ENCODE data around the gene ITGA4.

The ITGA4 gene

GRCh38 chr2:181457121-181457740, at the start of gene ITGA4:
Gene ITGA4 (plus strand): TSS chr2:181457386. CDS start chr2:181457655, 269 bp downstream.
- TF ChIP-seq Cebpa-rat (IDR thresholded peaks at IDR 0.05): no peak
- Histone ChIP-seq H3K4me3 (peak within 1 kb of the TSS; percentile 82), H3K4me2 (peak within 1 kb of the TSS; percentile 95), H3K9ac (peak within 1 kb of the TSS; percentile 99), H3K36me3 (peaks cover 11% of the 10 kb centered on the region; the same call in 1 of the 2 replicates), H3K27me3 (no peaks in the 10 kb centered on the region), H4K20me1 (peaks cover 16% of the 10 kb centered on the region), H3K9me3 (no peaks in the 10 kb centered on the region), H3K27ac (peak within 1 kb of the TSS; percentile 99), H3K4me1 (peaks cover 38% of the 10 kb centered on the region)

DNA sequence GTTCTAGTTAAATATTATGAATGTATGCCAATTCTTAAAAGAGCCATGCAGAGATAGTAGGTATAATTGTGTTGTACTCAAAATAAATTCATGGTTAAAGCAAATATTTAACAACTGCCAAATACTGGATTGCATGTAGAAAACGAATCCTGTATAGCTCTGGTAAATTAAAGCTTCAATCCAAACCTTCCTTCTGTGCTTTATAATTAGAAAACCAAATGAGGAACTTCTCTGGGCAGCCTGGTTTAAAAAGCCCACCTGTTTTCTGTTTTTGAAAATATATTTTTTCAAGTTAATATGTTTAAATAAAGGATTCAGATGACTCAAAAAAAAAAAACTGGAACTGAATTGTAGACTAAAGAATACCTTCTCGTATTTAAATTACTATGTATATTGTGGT, 48.3 kb upstream of the ITGA4 start:
- Histone ChIP-seq H3K9me3 (peaks cover 25% of the 10 kb centered on the region), H3K27me3 (no peaks in the 10 kb centered on the region), H3K36me3 (no peaks in the 10 kb centered on the region; the same call in 1 of the 2 replicates), H3K4me3 (no peak overlapping the region), H4K20me1 (no peaks in the 10 kb centered on the region), H3K27ac (peak overlapping the region; percentile 96), H3K4me2 (peak overlapping the region; percentile 81), H3K9ac (no peak overlapping the region), H3K4me1 (peaks cover 76% of the 10 kb centered on the region)
- no peak for TF ChIP-seq Cebpa-rat (IDR thresholded peaks at IDR 0.05)

DNA sequence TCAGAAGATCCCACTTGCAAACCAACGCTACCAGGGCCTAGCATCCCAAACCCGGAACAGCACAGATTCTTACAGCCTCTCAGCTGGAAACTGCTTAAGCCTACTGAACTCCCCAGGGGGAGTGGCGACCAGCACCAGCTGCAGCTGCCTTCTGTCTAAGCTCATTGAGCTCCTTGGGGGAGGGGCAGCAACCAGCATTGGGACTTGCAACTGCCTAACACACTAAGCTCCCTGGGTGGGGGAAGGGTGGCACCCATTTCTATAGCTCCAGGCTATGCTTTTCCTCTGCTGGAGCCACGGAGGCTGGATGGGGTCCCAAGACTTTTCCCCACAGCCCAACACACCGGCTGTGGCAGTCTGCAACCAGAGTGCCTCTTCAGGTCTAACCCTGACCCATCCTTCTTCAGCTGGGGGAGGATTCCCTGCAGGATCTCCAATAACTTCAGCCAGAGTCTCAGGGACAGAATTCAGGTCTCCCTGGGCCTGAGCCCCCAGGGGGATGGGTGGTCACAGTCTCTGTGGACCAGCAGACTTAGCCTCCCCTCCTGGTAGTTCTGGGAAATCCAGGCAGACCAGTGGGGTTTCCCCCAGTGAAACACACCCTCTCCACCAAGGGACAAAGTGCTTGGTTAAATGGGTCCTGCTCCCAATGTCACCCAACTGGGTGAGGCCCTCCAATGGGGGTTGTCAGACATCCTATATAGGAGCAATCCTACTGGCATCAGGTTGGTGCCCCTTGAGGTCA, 45.9 kb upstream of the ITGA4 start:
- H3K4me3 ChIP-seq: peak overlapping the region; percentile 49; the same call in 1 of the 2 replicates
- peak overlapping the region; percentile 96 for H3K27ac ChIP-seq
- H4K20me1 ChIP-seq: no peaks in the 10 kb centered on the region
- peak overlapping the region; percentile 77 for H3K9ac ChIP-seq
- H3K36me3 ChIP-seq: no peaks in the 10 kb centered on the region; the same call in 1 of the 2 replicates
- peaks cover 44% of the 10 kb centered on the region for H3K9me3 ChIP-seq
- peaks cover 65% of the 10 kb centered on the region for H3K4me1 ChIP-seq
- TF ChIP-seq Cebpa-rat (IDR thresholded peaks at IDR 0.05): no peak
- H3K4me2 ChIP-seq: peak overlapping the region; percentile 81
- H3K27me3 ChIP-seq: no peaks in the 10 kb centered on the region

- no peak for TF ChIP-seq Cebpa-rat (IDR thresholded peaks at IDR 0.05)
- no peak overlapping the region for H3K4me2 ChIP-seq
These were observed 37.9 kb upstream of the ITGA4 start for GRCh38 chr2:181419129-181419855.

DNA sequence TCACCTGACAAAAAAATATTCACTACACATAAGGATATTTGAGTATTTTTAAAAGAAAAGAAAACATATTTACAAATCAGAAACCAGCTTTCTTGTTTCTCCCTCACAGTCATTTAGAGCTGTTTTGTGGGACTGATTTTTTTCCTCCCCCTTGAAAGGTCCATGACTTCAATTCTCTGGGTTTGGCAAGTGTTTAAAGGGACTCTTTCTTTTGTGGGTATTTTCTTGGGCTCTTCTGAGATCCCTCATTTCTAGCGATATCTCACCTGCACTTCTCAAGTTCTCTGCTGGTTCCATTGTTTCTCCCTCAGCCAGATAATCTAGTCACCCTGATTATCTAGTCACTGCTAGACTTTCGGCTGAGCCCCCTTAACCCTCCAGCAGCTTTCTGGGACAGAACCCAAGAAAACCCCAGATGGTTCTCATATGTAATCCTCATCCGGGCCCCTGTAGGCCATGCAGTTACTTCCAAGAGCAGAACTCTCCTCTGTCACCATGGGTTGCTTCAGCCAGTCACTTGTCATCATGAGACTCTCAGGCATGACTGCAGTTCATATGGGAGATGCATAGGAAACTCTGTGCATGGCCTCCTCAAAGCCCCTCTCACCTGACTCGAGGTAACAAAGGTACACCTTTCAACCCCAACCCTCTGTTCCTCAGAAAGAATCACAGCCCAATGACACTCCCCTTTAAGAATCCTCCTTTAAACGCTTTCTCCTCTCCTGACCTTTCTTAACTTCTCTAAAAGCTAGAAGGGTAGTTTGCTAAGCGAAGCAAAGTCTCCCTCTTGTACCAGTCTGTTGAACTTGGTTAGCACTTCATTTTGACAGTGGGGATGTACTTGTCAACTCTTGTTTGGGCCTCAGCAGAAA, 36.7 kb upstream of the ITGA4 start:
- no peaks in the 10 kb centered on the region for H3K27me3 ChIP-seq
- H4K20me1 ChIP-seq: no peaks in the 10 kb centered on the region
- H3K36me3 ChIP-seq: no peaks in the 10 kb centered on the region
- H3K27ac ChIP-seq: no peak overlapping the region; the same call in 1 of the 2 replicates
- no peak overlapping the region for H3K4me2 ChIP-seq
- peaks cover 21% of the 10 kb centered on the region for H3K9me3 ChIP-seq
- TF ChIP-seq Cebpa-rat (IDR thresholded peaks at IDR 0.05): no peak
- no peak overlapping the region for H3K9ac ChIP-seq
- peaks cover 6% of the 10 kb centered on the region for H3K4me1 ChIP-seq
- H3K4me3 ChIP-seq: no peak overlapping the region

More at GRCh38 chr2:181419129-181419855, 37.9 kb upstream of the ITGA4 start:
- Histone ChIP-seq H3K9me3 (peaks cover 27% of the 10 kb centered on the region), H3K9ac (no peak overlapping the region), H3K4me3 (no peak overlapping the region), H3K27ac (no peak overlapping the region), H4K20me1 (no peaks in the 10 kb centered on the region), H3K4me1 (no peaks in the 10 kb centered on the region), H3K36me3 (no peaks in the 10 kb centered on the region), H3K27me3 (no peaks in the 10 kb centered on the region)

DNA sequence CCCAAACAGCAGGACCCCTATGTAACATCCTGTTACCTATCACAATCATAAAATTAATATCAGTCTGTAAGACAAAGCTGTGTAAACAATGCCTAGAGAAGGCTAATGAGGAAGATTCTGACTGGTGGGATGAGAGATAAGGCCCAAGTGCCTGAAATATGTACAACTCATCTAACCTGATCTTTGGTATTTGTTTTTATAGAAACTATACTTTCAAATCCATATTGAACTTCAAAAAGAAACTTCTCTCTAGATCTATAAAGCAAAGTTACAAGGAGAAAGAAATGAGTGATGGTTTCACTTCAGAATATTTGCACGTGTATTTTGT, 36.1 kb upstream of the ITGA4 start:
- no peak overlapping the region for H3K4me3 ChIP-seq
- no peaks in the 10 kb centered on the region for H3K36me3 ChIP-seq
- H3K27me3 ChIP-seq: no peaks in the 10 kb centered on the region
- TF ChIP-seq Cebpa-rat (IDR thresholded peaks at IDR 0.05): no peak
- H3K4me1 ChIP-seq: peaks cover 12% of the 10 kb centered on the region
- H3K9me3 ChIP-seq: peaks cover 21% of the 10 kb centered on the region
- no peak overlapping the region for H3K4me2 ChIP-seq
- no peaks in the 10 kb centered on the region for H4K20me1 ChIP-seq
- no peak overlapping the region for H3K9ac ChIP-seq
- H3K27ac ChIP-seq: no peak overlapping the region

DNA sequence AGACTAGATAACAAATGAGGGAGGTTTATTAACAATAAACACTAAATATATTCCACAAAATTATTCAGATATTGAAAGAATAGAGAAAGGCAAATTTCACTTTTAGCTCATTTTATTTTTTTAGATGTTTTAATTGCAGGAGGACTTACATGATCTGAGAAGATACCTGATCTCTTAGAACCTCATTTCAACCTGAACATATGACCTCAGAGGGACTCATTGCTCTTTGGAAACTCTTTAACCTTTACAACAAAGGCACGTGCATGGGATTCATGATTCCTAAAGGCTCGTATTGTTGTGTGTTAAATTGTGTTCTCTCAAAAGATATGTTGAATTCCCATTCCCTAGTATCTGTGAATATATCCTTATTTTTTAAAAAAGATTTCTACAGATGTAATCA, 35.7 kb upstream of the ITGA4 start:
- H3K4me1 ChIP-seq: peaks cover 14% of the 10 kb centered on the region

GRCh38 chr2:181426672-181427071, 30.5 kb upstream of the ITGA4 start:
- TF ChIP-seq Cebpa-rat (IDR thresholded peaks at IDR 0.05): no peak
- Histone ChIP-seq H3K9ac (no peak overlapping the region), H4K20me1 (no peaks in the 10 kb centered on the region), H3K4me2 (no peak overlapping the region), H3K4me1 (peaks cover 34% of the 10 kb centered on the region), H3K36me3 (no peaks in the 10 kb centered on the region), H3K27me3 (no peaks in the 10 kb centered on the region), H3K27ac (no peak overlapping the region), H3K4me3 (no peak overlapping the region), H3K9me3 (peaks cover 28% of the 10 kb centered on the region)

More for the DNA sequence above, 35.7 kb upstream of the ITGA4 start:
- Histone ChIP-seq H3K36me3 (no peaks in the 10 kb centered on the region), H3K27ac (no peak overlapping the region), H3K4me2 (no peak overlapping the region), H3K9ac (no peak overlapping the region), H3K4me3 (no peak overlapping the region), H3K27me3 (no peaks in the 10 kb centered on the region), H4K20me1 (no peaks in the 10 kb centered on the region), H3K9me3 (peaks cover 21% of the 10 kb centered on the region)
- TF ChIP-seq Cebpa-rat (IDR thresholded peaks at IDR 0.05): no peak

DNA sequence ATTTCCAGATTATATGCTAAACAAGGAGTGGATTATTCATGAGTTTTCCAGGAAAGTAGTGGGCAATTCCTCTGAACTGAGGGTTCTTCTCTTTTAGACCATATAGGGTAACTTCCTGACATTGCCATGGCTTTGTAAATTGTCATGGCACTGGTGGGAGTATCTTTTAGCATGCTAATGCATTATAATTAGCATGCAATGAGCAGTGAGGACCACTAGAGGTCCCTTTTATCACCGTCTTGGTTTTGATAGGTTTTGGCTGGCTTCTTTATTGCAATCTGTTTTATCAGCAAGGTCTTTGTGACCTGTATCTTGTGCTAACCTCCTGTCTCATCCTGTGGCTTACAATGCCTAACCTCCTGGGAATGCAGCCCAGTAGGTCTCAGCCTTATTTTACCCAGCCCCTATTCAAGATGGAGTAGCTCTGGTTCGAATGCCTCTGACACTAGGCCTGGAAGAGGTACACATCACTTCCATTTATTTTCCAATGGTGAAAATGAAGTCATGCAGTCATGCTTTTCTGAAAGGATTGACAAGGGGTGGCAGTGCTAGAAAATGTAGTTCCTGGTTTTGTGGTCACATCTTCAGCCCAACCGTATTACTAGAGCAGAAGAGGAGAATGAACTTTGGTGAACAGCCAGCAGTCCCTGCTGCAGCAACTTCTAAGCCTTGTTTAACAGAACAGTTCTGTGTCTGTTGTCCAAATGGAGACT, 26.6 kb upstream of the ITGA4 start:
- H3K4me2 ChIP-seq: peak overlapping the region; percentile 48
- H3K9me3 ChIP-seq: peaks cover 52% of the 10 kb centered on the region
- no peak overlapping the region for H3K9ac ChIP-seq
- no peaks in the 10 kb centered on the region for H3K27me3 ChIP-seq
- H3K4me1 ChIP-seq: peaks cover 27% of the 10 kb centered on the region
- H4K20me1 ChIP-seq: no peaks in the 10 kb centered on the region
- no peaks in the 10 kb centered on the region for H3K36me3 ChIP-seq
- H3K27ac ChIP-seq: peak overlapping the region; percentile 35
- no peak for TF ChIP-seq Cebpa-rat (IDR thresholded peaks at IDR 0.05)
- H3K4me3 ChIP-seq: no peak overlapping the region
